Measurements from ENCODE around the gene CORT.

DNA sequence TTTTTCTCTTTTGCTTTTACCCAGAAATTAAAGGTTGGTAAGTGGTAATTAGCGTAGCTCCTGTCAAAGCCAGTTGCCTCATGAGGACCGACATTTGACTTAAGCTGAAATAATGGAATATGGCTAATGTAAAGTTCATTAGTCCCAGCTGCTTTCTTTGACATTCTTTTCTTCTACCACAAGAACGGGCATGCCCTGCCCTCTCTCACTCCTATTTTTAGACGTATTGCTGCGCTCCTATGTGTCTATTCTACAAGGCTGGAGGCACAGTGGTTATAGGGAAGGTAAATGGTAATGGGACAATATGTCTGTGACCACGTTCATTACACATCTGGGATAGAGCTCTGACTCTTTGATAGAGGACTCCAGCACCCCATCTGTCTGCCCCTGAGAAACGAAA lies 6.8 kb downstream of the CORT start:
- TF ChIP-seq, protein P1, sequence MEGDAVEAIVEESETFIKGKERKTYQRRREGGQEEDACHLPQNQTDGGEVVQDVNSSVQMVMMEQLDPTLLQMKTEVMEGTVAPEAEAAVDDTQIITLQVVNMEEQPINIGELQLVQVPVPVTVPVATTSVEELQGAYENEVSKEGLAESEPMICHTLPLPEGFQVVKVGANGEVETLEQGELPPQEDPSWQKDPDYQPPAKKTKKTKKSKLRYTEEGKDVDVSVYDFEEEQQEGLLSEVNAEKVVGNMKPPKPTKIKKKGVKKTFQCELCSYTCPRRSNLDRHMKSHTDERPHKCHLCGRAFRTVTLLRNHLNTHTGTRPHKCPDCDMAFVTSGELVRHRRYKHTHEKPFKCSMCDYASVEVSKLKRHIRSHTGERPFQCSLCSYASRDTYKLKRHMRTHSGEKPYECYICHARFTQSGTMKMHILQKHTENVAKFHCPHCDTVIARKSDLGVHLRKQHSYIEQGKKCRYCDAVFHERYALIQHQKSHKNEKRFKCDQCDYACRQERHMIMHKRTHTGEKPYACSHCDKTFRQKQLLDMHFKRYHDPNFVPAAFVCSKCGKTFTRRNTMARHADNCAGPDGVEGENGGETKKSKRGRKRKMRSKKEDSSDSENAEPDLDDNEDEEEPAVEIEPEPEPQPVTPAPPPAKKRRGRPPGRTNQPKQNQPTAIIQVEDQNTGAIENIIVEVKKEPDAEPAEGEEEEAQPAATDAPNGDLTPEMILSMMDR (IDR thresholded peaks at IDR 0.05; ENCODE audit: low read length) = no peak
- TF ChIP-seq EZH2 (optimal IDR thresholded peaks at IDR 0.05; ENCODE audit: low read depth, low read length) (no peak), EZH2phosphoT487 (IDR thresholded peaks at IDR 0.05; ENCODE audit: low read length) (no peak)
